ENCODE measurements around the gene PROM2. TPM values are rescaled to one million over a fixed set of nuclear protein-coding genes. Genes with fewer than 3 reads are reported as not detected.

Gene PROM2
- total RNA-seq, 1 experiment from 2014 or later = 3.1 TPM

DNA sequence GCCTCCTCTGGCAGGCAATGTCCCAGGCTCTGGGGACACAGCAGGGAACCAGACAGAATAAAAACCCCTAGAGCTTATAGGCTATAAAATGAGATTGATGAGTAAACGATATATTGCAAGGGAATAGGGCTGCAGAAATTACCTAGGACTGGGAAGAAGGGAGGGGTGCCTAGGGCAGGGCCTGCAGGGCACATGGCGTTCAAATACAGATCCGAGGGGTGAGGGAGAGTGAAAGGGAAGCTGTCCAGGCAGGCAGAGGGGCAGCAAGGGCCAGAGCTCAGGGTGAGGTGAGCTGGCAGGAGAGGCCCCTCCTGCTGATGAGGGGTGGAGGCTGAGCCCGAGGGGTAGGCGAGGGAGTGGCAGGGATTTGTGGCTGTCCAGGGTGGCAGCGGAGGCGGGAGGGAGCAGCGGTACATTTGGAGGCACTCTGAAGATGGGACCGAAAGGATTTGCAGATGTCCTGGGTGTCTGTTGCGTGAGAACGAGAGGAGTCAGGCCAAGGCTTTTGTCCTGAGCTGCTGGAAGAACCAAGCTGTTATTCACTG lies 56.6 kb downstream of the PROM2 start:
- Histone ChIP-seq H3K79me1 (ENCODE audit: insufficient read depth, low read depth, low read length, poor library complexity, severe bottlenecking) (no peaks in the 10 kb centered on the region), H2BK15ac (ENCODE audit: low read depth, low read length) (no peak overlapping the region), H2AK5ac (ENCODE audit: insufficient read length, low read length) (no peak overlapping the region), H4K20me1 (ENCODE audit: control insufficient read depth, insufficient read depth, insufficient read length) (no peaks in the 10 kb centered on the region), H3K23ac (ENCODE audit: insufficient read length, low read depth, low read length) (no peak overlapping the region), H2BK12ac (ENCODE audit: insufficient read length, low read depth, low read length) (no peak overlapping the region), H3K27me3 (ENCODE audit: insufficient read depth, low read length) (no peaks in the 10 kb centered on the region), H3K27ac (ENCODE audit: insufficient read length, low read depth, low read length) (no peak overlapping the region), H3K14ac (ENCODE audit: insufficient read depth, low read length) (0 out of 2 replicates have a peak overlapping the region, but pooled peaks have one; percentile 19), H2BK20ac (ENCODE audit: low read depth, low read length, poor library complexity, severe bottlenecking) (no peak overlapping the region), H4K91ac (ENCODE audit: insufficient read length, low read depth, low read length) (no peak overlapping the region), H3K9ac (ENCODE audit: extremely low read depth, insufficient read length, low read length) (no peak overlapping the region), H2AFZ (ENCODE audit: low read length) (no peak overlapping the region), H2BK5ac (ENCODE audit: insufficient read length, low read length) (no peak overlapping the region), H3T11ph (ENCODE audit: low read length) (no peak overlapping the region), H3K4ac (ENCODE audit: low read depth, low read length) (no peak overlapping the region), H2BK120ac (ENCODE audit: low read depth, low read length, poor library complexity, severe bottlenecking) (no peak overlapping the region), H3K4me2 (ENCODE audit: insufficient read depth, insufficient read length, low read length) (no peak overlapping the region), H4K8ac (replicated peaks; ENCODE audit: insufficient read length, low read depth, low read length) (no peak overlapping the region), H3K4me1 (ENCODE audit: insufficient read depth, low read length) (no peaks in the 10 kb centered on the region), H3K9me3 (ENCODE audit: control insufficient read depth, low read depth, low read length) (no peaks in the 10 kb centered on the region), H4K5ac (ENCODE audit: insufficient read length, low read depth, low read length) (no peak overlapping the region), H3K56ac (ENCODE audit: insufficient read length, low read depth, low read length) (no peak overlapping the region), H3K79me2 (ENCODE audit: insufficient read depth, low read length) (no peaks in the 10 kb centered on the region), H3K18ac (ENCODE audit: insufficient read length, low read depth, low read length) (no peak overlapping the region), H3K23me2 (ENCODE audit: insufficient read length, low read depth, low read length, poor library complexity, severe bottlenecking) (no peaks in the 10 kb centered on the region)
- Mint-ChIP-seq H3K4me3 (no peak overlapping the region), H3K36me3 (ENCODE audit: insufficient read depth in 1 of 3, low read depth in 3 of 3) (no peaks in the 10 kb centered on the region), H3K27ac (peak overlapping the region in 1 of 3 experiments; percentile 19; a peak in 2 of 7 replicates), H3K27me3 (ENCODE audit: low read depth) (peaks cover 8% of the 10 kb centered on the region), H3K9me3 (no peaks in the 10 kb centered on the region; a peak in 2 of 5 replicates), H3K4me1 (peaks cover 2 to 7% of the 10 kb centered on the region in 2 experiments; a peak in 3 of 4 replicates)
- TF ChIP-seq, protein P1, sequence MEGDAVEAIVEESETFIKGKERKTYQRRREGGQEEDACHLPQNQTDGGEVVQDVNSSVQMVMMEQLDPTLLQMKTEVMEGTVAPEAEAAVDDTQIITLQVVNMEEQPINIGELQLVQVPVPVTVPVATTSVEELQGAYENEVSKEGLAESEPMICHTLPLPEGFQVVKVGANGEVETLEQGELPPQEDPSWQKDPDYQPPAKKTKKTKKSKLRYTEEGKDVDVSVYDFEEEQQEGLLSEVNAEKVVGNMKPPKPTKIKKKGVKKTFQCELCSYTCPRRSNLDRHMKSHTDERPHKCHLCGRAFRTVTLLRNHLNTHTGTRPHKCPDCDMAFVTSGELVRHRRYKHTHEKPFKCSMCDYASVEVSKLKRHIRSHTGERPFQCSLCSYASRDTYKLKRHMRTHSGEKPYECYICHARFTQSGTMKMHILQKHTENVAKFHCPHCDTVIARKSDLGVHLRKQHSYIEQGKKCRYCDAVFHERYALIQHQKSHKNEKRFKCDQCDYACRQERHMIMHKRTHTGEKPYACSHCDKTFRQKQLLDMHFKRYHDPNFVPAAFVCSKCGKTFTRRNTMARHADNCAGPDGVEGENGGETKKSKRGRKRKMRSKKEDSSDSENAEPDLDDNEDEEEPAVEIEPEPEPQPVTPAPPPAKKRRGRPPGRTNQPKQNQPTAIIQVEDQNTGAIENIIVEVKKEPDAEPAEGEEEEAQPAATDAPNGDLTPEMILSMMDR (conservative IDR thresholded peaks at IDR 0.05) = no peak
- no CpG with 5 or more reads among the region's 11 CpGs for WGBS (ENCODE audit: extremely low coverage, insufficient read length, low lambda C conversion rate)
- DNase-seq = no peak
